Calu3 (cell line): ENCODE measurements around the gene P2RX3. TPM values are rescaled to one million over a fixed set of nuclear protein-coding genes. Genes with fewer than 3 reads are reported as not detected.
A peak's percentile ranks its signal among the peaks of the same experiment; 100 is the strongest.

Experiments used
- BruUV-seq: library from RNA; stranded (reverse); fragments of 400-500 nt; replicated peaks from 2 replicates; lab custom pipeline; 2021; lab: Mats Ljungman, UMichigan
- CTCF ChIA-PET: fragments of 300-600 bp; sonication (Branson Sonifier 250); formaldehyde crosslinking; loops from one replicate; lab custom pipeline; 2022; ENCODE audit warnings: antibody characterized with exemption; lab: Charles Lee
- DNase-seq: peaks from one replicate; pipeline ENCODE4 v3.0.0; 2022
- H3K27ac Mint-ChIP-seq: one replicate; pipeline ENCODE4 v1.8.0; 2022; ENCODE audit warnings: mixed read lengths; ENCODE audit not compliant: unreplicated experiment
- H3K27me3 Mint-ChIP-seq: one replicate; pipeline ENCODE4 v1.8.0; 2022; ENCODE audit warnings: mixed read lengths; ENCODE audit not compliant: unreplicated experiment
- H3K36me3 Mint-ChIP-seq: one replicate; pipeline ENCODE4 v1.8.0; 2022; ENCODE audit warnings: mild to moderate bottlenecking, moderate library complexity, mixed read lengths; ENCODE audit not compliant: insufficient read depth, unreplicated experiment
- H3K4me1 Mint-ChIP-seq: one replicate; pipeline ENCODE4 v1.8.0; 2022; ENCODE audit warnings: mild to moderate bottlenecking, low read depth, mixed read lengths; ENCODE audit not compliant: unreplicated experiment
- H3K4me3 Mint-ChIP-seq: one replicate; pipeline ENCODE4 v1.8.0; 2022; ENCODE audit warnings: mild to moderate bottlenecking, low read depth, moderate library complexity, mixed read lengths; ENCODE audit not compliant: unreplicated experiment
- H3K9me3 Mint-ChIP-seq: one replicate; pipeline ENCODE4 v1.8.0; 2022; ENCODE audit warnings: low read depth, mixed read lengths; ENCODE audit not compliant: unreplicated experiment
- intact Hi-C: fragments of 100-400 bp; cut with micrococcal nuclease; formaldehyde crosslinking; loops from one replicate; pipeline ENCODE4 v1.10.0; 2022; ENCODE audit not compliant: unreplicated experiment
- total RNA-seq: library from RNA; stranded (reverse); gene quantifications from 2 replicates; pipeline ENCODE4 v1.2.3, GENCODE V29; 2022
- TF ChIP-seq, protein P1 (sequence below): fragments of 200-600 bp; IDR thresholded peaks from one replicate; pipeline ENCODE4 v1.8.0; 2022; ENCODE audit warnings: antibody characterized with exemption; ENCODE audit not compliant: unreplicated experiment

Gene P2RX3
- total RNA-seq, 1 experiment from 2014 or later = not detected

DNA sequence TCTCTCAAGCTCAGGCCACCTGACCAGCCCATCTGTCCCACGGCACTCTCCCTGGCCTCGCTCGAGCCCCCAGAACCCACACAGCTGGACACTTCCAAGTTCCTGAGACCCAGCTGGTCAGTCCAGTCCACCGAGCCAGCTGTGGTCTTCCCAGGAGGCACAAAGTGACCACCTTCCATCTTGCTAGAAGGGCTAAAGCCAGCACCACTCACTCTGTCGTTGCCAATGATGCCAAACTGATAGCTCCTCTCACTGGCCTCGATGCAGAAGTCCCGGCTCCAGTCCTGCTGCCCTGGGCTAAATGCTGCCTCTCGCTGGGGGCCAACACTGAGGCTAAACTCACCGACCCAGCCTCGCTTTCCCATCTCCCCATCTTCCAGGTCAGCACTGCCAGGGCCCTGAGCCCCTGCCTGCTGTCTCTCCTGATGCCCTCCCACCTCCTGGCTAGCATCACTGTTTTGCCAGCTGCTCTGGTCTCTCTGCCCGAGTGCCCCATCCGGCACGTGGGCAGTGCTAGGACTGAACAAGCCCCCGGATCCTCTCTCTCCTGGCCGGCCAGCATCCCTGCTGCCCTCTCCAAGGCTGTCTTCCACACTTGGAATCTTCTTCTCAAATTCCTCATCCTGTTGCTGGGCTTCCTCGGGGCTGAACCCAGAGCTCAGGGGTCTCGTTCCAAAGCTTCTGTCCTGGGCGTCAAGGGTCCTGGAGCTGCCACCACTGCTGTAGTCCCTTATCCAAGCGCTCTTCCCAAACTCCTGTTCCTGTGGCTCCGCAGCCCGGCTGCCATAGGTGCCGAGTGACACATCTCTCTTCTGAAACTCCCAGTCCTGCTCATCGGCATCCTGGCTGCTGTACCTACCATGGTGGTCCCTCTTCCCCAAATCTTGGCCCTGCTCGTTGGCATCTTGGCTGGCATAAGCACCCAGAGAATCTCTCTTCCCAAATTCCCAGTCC is 28.8 kb upstream of the P2RX3 start:
- TSS peak; percentile 27 for BruUV-seq
- intact Hi-C loops = loop anchor here (2.0 kb wide), 1 partner anchor 33 kb away; no protein-coding TSS in a partner anchor
- peak overlapping the region; percentile 81 for H3K4me3 Mint-ChIP-seq
- H3K27me3 Mint-ChIP-seq = no peaks in the 10 kb centered on the region
- peaks cover 57% of the 10 kb centered on the region for H3K36me3 Mint-ChIP-seq
- CTCF ChIA-PET = interaction anchor here (1.1 kb wide), 1 partner anchor 11 kb away, joined by 3 read pairs; no protein-coding TSS in a partner anchor
- H3K9me3 Mint-ChIP-seq = no peaks in the 10 kb centered on the region
- TF ChIP-seq, protein P1, sequence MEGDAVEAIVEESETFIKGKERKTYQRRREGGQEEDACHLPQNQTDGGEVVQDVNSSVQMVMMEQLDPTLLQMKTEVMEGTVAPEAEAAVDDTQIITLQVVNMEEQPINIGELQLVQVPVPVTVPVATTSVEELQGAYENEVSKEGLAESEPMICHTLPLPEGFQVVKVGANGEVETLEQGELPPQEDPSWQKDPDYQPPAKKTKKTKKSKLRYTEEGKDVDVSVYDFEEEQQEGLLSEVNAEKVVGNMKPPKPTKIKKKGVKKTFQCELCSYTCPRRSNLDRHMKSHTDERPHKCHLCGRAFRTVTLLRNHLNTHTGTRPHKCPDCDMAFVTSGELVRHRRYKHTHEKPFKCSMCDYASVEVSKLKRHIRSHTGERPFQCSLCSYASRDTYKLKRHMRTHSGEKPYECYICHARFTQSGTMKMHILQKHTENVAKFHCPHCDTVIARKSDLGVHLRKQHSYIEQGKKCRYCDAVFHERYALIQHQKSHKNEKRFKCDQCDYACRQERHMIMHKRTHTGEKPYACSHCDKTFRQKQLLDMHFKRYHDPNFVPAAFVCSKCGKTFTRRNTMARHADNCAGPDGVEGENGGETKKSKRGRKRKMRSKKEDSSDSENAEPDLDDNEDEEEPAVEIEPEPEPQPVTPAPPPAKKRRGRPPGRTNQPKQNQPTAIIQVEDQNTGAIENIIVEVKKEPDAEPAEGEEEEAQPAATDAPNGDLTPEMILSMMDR = no peak
- H3K27ac Mint-ChIP-seq = peak overlapping the region; percentile 71
- H3K4me1 Mint-ChIP-seq = peaks cover 50% of the 10 kb centered on the region
- no peak for DNase-seq

DNA sequence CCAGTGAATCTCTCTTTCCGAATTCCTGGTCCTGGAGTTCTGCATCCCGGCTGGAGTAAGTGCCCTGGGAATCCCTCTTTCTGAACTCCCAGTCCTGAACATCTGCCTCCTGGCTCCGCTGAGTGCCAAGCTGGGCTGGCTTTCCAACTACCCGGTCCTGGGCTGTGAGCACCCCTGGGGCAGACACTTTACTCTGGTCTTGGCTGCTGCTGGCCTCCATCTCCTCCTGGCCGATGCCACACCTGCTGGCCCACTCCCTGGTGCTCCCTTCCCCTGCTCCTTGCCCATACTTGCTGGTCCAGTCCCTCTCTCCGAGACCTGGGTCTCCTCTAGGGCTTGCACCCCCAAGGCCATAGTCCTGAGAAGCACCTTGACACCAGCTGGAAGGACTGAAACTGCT is 28.1 kb upstream of the P2RX3 start:
- BruUV-seq = no TSS peak
- Mint-ChIP-seq H3K4me1 (peaks cover 48% of the 10 kb centered on the region), H3K27me3 (no peaks in the 10 kb centered on the region), H3K36me3 (peaks cover 52% of the 10 kb centered on the region), H3K4me3 (peak overlapping the region; percentile 81), H3K27ac (peak overlapping the region; percentile 71), H3K9me3 (no peaks in the 10 kb centered on the region)
- DNase-seq = no peak
- CTCF ChIA-PET = interaction anchor here (1.1 kb wide), 1 partner anchor 11 kb away, joined by 3 read pairs; no protein-coding TSS in a partner anchor
- intact Hi-C loops = loop anchor here (2.0 kb wide), 1 partner anchor 33 kb away; no protein-coding TSS in a partner anchor
- TF ChIP-seq, protein P1 = no peak

DNA sequence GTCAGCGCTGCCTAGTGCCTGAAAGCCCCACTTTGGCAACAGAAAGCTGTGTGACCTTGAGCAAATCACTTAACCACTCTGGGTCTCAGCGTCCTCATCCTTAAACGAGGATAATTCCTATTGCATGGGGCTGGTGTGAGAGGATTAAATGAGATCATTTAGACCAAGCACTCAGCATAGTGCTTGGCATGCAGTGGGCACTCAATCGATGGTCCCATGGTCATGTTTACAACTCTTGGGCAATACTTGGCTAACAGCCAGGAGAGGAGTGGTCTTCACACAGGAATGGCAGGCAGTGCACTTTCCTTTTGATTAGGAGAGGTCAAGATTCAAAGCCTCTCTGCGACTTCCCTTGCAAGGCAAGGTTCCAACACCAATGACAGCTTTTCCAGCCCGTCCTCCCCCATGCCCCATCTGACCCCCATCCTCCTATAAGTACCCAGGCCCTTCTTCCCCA is 27.5 kb upstream of the P2RX3 start:
- intact Hi-C loops = loop anchor here (2.0 kb wide), 1 partner anchor 34 kb away; no protein-coding TSS in a partner anchor
- TF ChIP-seq, protein P1 = no peak
- CTCF ChIA-PET = interaction anchor here (1.1 to 2.9 kb wide), 2 partner anchors 10 to 11 kb away, joined by 3 to 17 read pairs; no protein-coding TSS in a partner anchor

DNA sequence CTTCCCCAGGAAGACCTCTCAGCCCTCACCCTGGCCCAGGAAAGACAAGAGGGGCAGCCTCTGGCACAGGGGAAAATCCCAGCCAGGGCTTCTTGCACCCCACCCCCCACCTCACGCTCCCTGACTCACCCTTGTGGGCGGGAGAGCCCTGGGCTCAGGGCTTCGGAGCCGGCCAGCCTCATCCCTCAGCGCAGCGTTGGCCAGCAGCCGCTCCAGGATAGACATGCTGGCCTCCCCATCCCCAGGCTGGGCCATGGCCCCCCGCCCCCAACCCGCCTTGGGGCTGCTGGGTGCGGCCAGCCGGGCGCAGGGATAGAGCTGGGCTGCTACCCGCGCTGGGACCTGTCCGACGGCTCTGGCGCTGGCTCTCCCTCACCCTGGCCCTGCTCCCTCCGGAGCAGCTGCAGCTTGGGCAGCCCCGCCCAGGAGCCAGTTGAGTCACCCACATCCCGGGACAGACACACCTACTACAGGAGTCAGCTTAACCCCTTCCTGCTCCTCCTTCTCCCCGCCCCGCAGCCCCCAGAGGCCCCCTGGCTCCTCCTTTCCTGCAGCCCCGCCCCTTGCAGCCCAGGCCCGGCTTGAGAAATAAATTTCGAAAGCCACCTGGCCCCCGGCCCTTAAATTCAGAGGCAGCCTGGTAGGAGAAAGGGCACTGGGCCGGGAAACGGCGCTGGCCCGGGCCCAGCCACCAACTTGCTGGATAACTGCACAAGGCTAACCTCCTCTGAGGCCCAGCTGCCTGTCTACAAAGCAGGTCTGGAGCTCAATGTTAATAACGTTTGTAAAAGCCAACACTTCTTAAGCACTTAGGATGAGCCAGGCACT is 26.8 kb upstream of the P2RX3 start:
- peaks cover 48% of the 10 kb centered on the region for H3K4me1 Mint-ChIP-seq
- no TSS peak for BruUV-seq
- no peaks in the 10 kb centered on the region for H3K27me3 Mint-ChIP-seq
- H3K4me3 Mint-ChIP-seq = peak overlapping the region; percentile 81
- H3K27ac Mint-ChIP-seq = peak overlapping the region; percentile 71
- H3K9me3 Mint-ChIP-seq = no peaks in the 10 kb centered on the region
- peak; percentile 95 for DNase-seq
- TF ChIP-seq, protein P1 = no peak
- peaks cover 47% of the 10 kb centered on the region for H3K36me3 Mint-ChIP-seq
- CTCF ChIA-PET = interaction anchor here (0.7 to 2.9 kb wide), 8 partner anchors 11 to 63 kb away, joined by 3 to 17 read pairs (median 3); partner anchors contain the start of genes SSRP1 and TNKS1BP1
- intact Hi-C loops = loop anchor here (2.0 kb wide), 1 partner anchor 35 kb away; no protein-coding TSS in a partner anchor

More for the DNA sequence above, 27.5 kb upstream of the P2RX3 start:
- Mint-ChIP-seq H3K9me3 (no peaks in the 10 kb centered on the region), H3K27ac (peak overlapping the region; percentile 71), H3K4me1 (peaks cover 48% of the 10 kb centered on the region), H3K4me3 (peak overlapping the region; percentile 81), H3K36me3 (peaks cover 47% of the 10 kb centered on the region), H3K27me3 (no peaks in the 10 kb centered on the region)
- no TSS peak for BruUV-seq
- DNase-seq = peak; percentile 66
